SK-N-SH (cell line): ENCODE data around the gene MNS1. TPM values are rescaled to one million over a fixed set of nuclear protein-coding genes. Genes with fewer than 3 reads are reported as not detected.

Experiments used
- CTCF ChIA-PET: fragments of 300-600, 350-600 bp; formaldehyde crosslinking; extraction: SDS; loops from one replicate; lab custom pipeline; 2021; lab: Yijun Ruan, JAX
- POLR2A ChIA-PET: fragments of 350-600 bp; sonication (Branson Sonifier 250); formaldehyde crosslinking; extraction: SDS; loops from one replicate; lab custom pipeline; 2020; ENCODE audit warnings: antibody characterized with exemption, inconsistent platforms; lab: Yijun Ruan, JAX
- DNase-seq: peaks from one replicate; pipeline ENCODE4 v3.0.0; 2012
- H2AFZ ChIP-seq: fragments of 200-600 bp; sonication (generic); 2 replicates; pipeline ENCODE4 v1.8.1; 2016; ENCODE audit warnings: antibody characterized with exemption, mild to moderate bottlenecking, low read depth
- H3F3A ChIP-seq: fragments of 200-600 bp; sonication (generic); replicated peaks from 2 replicates; pipeline ENCODE3; 2016; ENCODE audit warnings: antibody characterized with exemption, mild to moderate bottlenecking; ENCODE audit not compliant: insufficient read depth
- H3K27ac ChIP-seq, 2 experiments: fragments of 200-500 bp in 1 of 2; fragments of 200-600 bp in 1 of 2; sonication (Bioruptor generic) in 1 of 2; sonication (generic), shearing (Covaris generic) in 1 of 2; 2 replicates each; pipeline versions ENCODE4 v1.5.1 to v1.6.1; 2014 to 2016; ENCODE audit warnings: low read depth in 2 of 2, inconsistent platforms in 1 of 2, low read length in 1 of 2, mild to moderate bottlenecking in 1 of 2, mixed read lengths in 1 of 2
- H3K27me3 ChIP-seq: fragments of 200-600 bp; sonication (generic), shearing (Covaris generic); 2 replicates; pipeline ENCODE4 v1.6.1; 2016; ENCODE audit warnings: mixed run types; ENCODE audit not compliant: insufficient read depth
- H3K36me3 ChIP-seq, 2 experiments: fragments of 200-500 bp in 1 of 2; fragments of 200-600 bp in 1 of 2; sonication (Bioruptor generic) in 1 of 2; sonication (generic) in 1 of 2; replicated peaks in 1 of 2; 2 replicates each; pipeline versions ENCODE3 to v1.5.1; 2014 to 2016; ENCODE audit warnings: low read length in 1 of 2, mild to moderate bottlenecking in 1 of 2; ENCODE audit not compliant: insufficient read depth in 2 of 2, control insufficient read depth in 1 of 2
- H3K4me1 ChIP-seq, 2 experiments: fragments of 200-500 bp in 1 of 2; fragments of 200-600 bp in 1 of 2; sonication (Bioruptor generic) in 1 of 2; sonication (generic), shearing (Covaris generic) in 1 of 2; 2 replicates each; pipeline versions ENCODE4 v1.5.1 to v1.6.1; 2014 to 2016; ENCODE audit warnings: low read depth in 1 of 2, low read length in 1 of 2, mixed run types in 1 of 2; ENCODE audit not compliant: insufficient read depth in 2 of 2, control insufficient read depth in 1 of 2
- H3K4me2 ChIP-seq: fragments of 200-600 bp; sonication (generic), shearing (Covaris generic); 2 replicates; pipeline ENCODE4 v1.6.1; 2017; ENCODE audit warnings: mixed run types
- H3K4me3 ChIP-seq, 2 experiments: fragments of 200-500 bp in 1 of 2; fragments of 200-600 bp in 1 of 2; sonication (Bioruptor generic) in 1 of 2; sonication (generic), shearing (Covaris generic) in 1 of 2; 2 replicates each; pipeline versions ENCODE4 v1.5.1 to v1.8.1; 2014 to 2016; ENCODE audit warnings: low read depth in 2 of 2, inconsistent platforms in 1 of 2, low read length in 1 of 2, mild to moderate bottlenecking in 1 of 2, mixed read lengths in 1 of 2, moderate library complexity in 1 of 2
- H3K79me2 ChIP-seq: fragments of 200-600 bp; sonication (generic); 2 replicates; pipeline ENCODE4 v1.8.1; 2017; ENCODE audit warnings: mild to moderate bottlenecking; ENCODE audit not compliant: insufficient read depth
- H3K9ac ChIP-seq: fragments of 200-600 bp; sonication (generic); 2 replicates; pipeline ENCODE4 v1.6.1; 2017; ENCODE audit warnings: mixed run types
- H3K9me2 ChIP-seq: fragments of 200-600 bp; sonication (generic); 2 replicates; pipeline ENCODE4 v1.6.1; 2017; ENCODE audit warnings: mixed run types
- H3K9me3 ChIP-seq: fragments of 200-600 bp; sonication (generic); 2 replicates; pipeline ENCODE4 v1.6.1; 2017; ENCODE audit warnings: mixed run types, mild to moderate bottlenecking, moderate library complexity
- H4K20me1 ChIP-seq: fragments of 200-600 bp; sonication (generic); 2 replicates; pipeline ENCODE4 v1.6.1; 2017; ENCODE audit warnings: mild to moderate bottlenecking, mixed run types; ENCODE audit not compliant: insufficient read depth
- EZH2phosphoT487 ChIP-seq: fragments of 200-600 bp; sonication (generic); IDR thresholded peaks from 2 replicates; pipeline ENCODE4 v1.6.1; 2017; ENCODE audit warnings: low read depth, mixed run types, mild to moderate bottlenecking, antibody characterized with exemption, moderate library complexity, borderline replicate concordance
- FOXJ3 ChIP-seq: sonication (generic); formaldehyde crosslinking; IDR thresholded peaks from 2 replicates; pipeline ENCODE4 v1.5.1; 2020; ENCODE audit warnings: mild to moderate bottlenecking, missing genetic modification reagents
- FOXM1 ChIP-seq: IDR thresholded peaks from 2 replicates; pipeline ENCODE4 v1.4.0; 2012; ENCODE audit warnings: low read depth, mild to moderate bottlenecking
- GABPA ChIP-seq: IDR thresholded peaks from 2 replicates; pipeline ENCODE4 v1.4.0; 2012; ENCODE audit warnings: low read depth, mild to moderate bottlenecking
- GATA2 ChIP-seq: sonication (generic); formaldehyde crosslinking; IDR thresholded peaks from 2 replicates; pipeline ENCODE4 v1.5.0; 2020; ENCODE audit warnings: mild to moderate bottlenecking, missing genetic modification reagents
- JUND ChIP-seq: IDR thresholded peaks from 2 replicates; pipeline ENCODE4 v1.4.0; 2012
- MEF2A ChIP-seq: IDR thresholded peaks from 2 replicates; pipeline ENCODE4 v1.4.0; 2012; ENCODE audit warnings: low read depth, borderline replicate concordance
- NFIC ChIP-seq: IDR thresholded peaks from 2 replicates; pipeline ENCODE4 v1.4.0; 2012; ENCODE audit warnings: borderline replicate concordance
- NRF1 ChIP-seq: IDR thresholded peaks from 2 replicates; pipeline ENCODE4 v1.6.1; 2012; ENCODE audit warnings: low read depth, mild to moderate bottlenecking, low read length
- PBX3 ChIP-seq: IDR thresholded peaks from 2 replicates; pipeline ENCODE4; 2012
- RAD21 ChIP-seq: IDR thresholded peaks from 2 replicates; pipeline ENCODE4 v1.6.1; 2012; ENCODE audit warnings: mild to moderate bottlenecking, low read length
- RCOR1 ChIP-seq: fragments of 150-350 bp; IDR thresholded peaks from 2 replicates; pipeline ENCODE4 v1.6.1; 2017; ENCODE audit warnings: antibody characterized with exemption, low read length
- REST ChIP-seq: IDR thresholded peaks from 2 replicates; pipeline ENCODE4 v1.6.1; 2012; ENCODE audit warnings: mild to moderate bottlenecking, low read depth, low read length, moderate library complexity
- RFX5 ChIP-seq: IDR thresholded peaks from 2 replicates; pipeline ENCODE4 v1.6.1; 2012; ENCODE audit warnings: mild to moderate bottlenecking, improper control_type of control experiment, low read length
- RXRA ChIP-seq: IDR thresholded peaks from 2 replicates; pipeline ENCODE4 v1.4.0; 2012; ENCODE audit warnings: low read depth, mild to moderate bottlenecking, borderline replicate concordance
- SIN3A ChIP-seq: IDR thresholded peaks from 2 replicates; pipeline ENCODE4 v1.6.1; 2012; ENCODE audit warnings: low read depth, mild to moderate bottlenecking, low read length, moderate library complexity, borderline replicate concordance
- SMC3 ChIP-seq: IDR thresholded peaks from 2 replicates; pipeline ENCODE4 v1.6.1; 2012; ENCODE audit warnings: low read depth, low read length, improper control_type of control experiment
- TAF1 ChIP-seq: IDR thresholded peaks from 2 replicates; pipeline ENCODE4 v1.6.1; 2012; ENCODE audit warnings: low read depth, mild to moderate bottlenecking, low read length, moderate library complexity, borderline replicate concordance
- TCF12 ChIP-seq: IDR thresholded peaks from 2 replicates; pipeline ENCODE4 v1.4.0; 2012
- TEAD4 ChIP-seq: IDR thresholded peaks from 2 replicates; pipeline ENCODE4 v1.4.0; 2012; ENCODE audit warnings: mild to moderate bottlenecking, borderline replicate concordance; ENCODE audit not compliant: insufficient read depth
- USF2 ChIP-seq: fragments of 150-350 bp; IDR thresholded peaks from 2 replicates; pipeline ENCODE4 v1.6.1; 2017; ENCODE audit warnings: antibody characterized with exemption, low read length, low read depth, borderline replicate concordance
- YY1 ChIP-seq: IDR thresholded peaks from 2 replicates; pipeline ENCODE4 v1.4.0; 2012; ENCODE audit warnings: low read depth, mild to moderate bottlenecking
- WGBS: methylation state at CpG from one replicate; pipeline ENCODE4 v1.1.6; 2017; ENCODE audit warnings: low lambda C conversion rate; 5-methylcytosine and 5-hydroxymethylcytosine counted together
- polyA plus RNA-seq, 3 experiments: library from polyadenylated mRNA; depleted of rRNA; stranded (reverse); fragments of >200 nt; gene quantifications; 2 replicates each; pipeline ENCODE4 v1.2.3, GENCODE V29; 2012

MNS1 gene
- polyA plus RNA-seq, 1 of the 3 experiments (the other 2 are of a cell fraction), result 0.90 TPM

- TF ChIP-seq FOXM1, result no peak
- TF ChIP-seq RFX5, result no peak
- TF ChIP-seq SMC3, result no peak
- no peak for TF ChIP-seq NRF1
- no peak for TF ChIP-seq RAD21
- peak; percentile 52; the same call in 1 of the 2 replicates for TF ChIP-seq RCOR1
- TF ChIP-seq PBX3, result no peak
- TF ChIP-seq GABPA, result no peak
- TF ChIP-seq TAF1, result no peak
- no peak for TF ChIP-seq NFIC
- TF ChIP-seq TEAD4, result no peak
Observed at GRCh38 chr15:56473017-56473416, 8.1 kb upstream of the MNS1 start (continued).

GRCh38 chr15:56472278-56472677, 7.3 kb upstream of the MNS1 start:
- ChIA-PET CTCF (interaction anchor here (1.5 kb wide), 1 partner anchor 19 kb away, joined by 11 read pairs; no protein-coding TSS in a partner anchor), POLR2A (no interaction called here)
- no peak for DNase-seq
- H3K4me1 ChIP-seq, result peaks cover 0 to 12% of the 10 kb centered on the region in 2 experiments; a peak in 2 of 4 replicates
- H3K36me3 ChIP-seq, result no peaks in the 10 kb centered on the region
- H3K9ac ChIP-seq, result no peak overlapping the region
- TF ChIP-seq MEF2A (no peak), FOXJ3 (CRISPR knock-in tag) (no peak), RFX5 (no peak), REST (no peak), TCF12 (no peak), GATA2 (CRISPR knock-in tag) (no peak), PBX3 (no peak), NFIC (no peak), JUND (no peak), NRF1 (no peak), RXRA (no peak), USF2 (no peak), RCOR1 (no peak), SIN3A (no peak), YY1 (no peak), TAF1 (no peak), FOXM1 (no peak), EZH2phosphoT487 (no peak)
- no peak overlapping the region for H3K4me2 ChIP-seq
- no peak overlapping the region for H2AFZ ChIP-seq
- no peak overlapping the region for H3K4me3 ChIP-seq
- H3K9me2 ChIP-seq, result no peaks in the 10 kb centered on the region
- no peaks in the 10 kb centered on the region for H4K20me1 ChIP-seq
- peak overlapping the region in 1 of 2 experiments; percentile 16; a peak in 1 of 4 replicates for H3K27ac ChIP-seq
- no peaks in the 10 kb centered on the region for H3K79me2 ChIP-seq
- no peaks in the 10 kb centered on the region for H3F3A ChIP-seq
- 66% methylated on average over 2 of the region's 2 CpGs for WGBS
- no peaks in the 10 kb centered on the region for H3K27me3 ChIP-seq
- H3K9me3 ChIP-seq, result no peaks in the 10 kb centered on the region
